NT2/D1 (cell line): Measurements from ENCODE around the gene PARP14.
"Not testable (repeated sequence)": the region's sequence is repeated elsewhere in the genome, so short reads cannot be mapped to it uniquely, and the experiment has no call there.

Source experiments
- SUZ12 ChIP-seq: IDR thresholded peaks from 2 replicates; pipeline ENCODE4 v1.6.1; 2011; ENCODE audit not compliant: insufficient read length, insufficient read depth; ENCODE audit errors: extremely low read depth
- YY1 ChIP-seq: IDR thresholded peaks from 2 replicates; pipeline ENCODE4 v1.6.1; 2011; ENCODE audit not compliant: insufficient read length, insufficient read depth
- ZNF274 ChIP-seq: IDR thresholded peaks from 2 replicates; pipeline ENCODE4 v1.6.1; 2011; ENCODE audit warnings: mild to moderate bottlenecking, low read depth, low read length

DNA sequence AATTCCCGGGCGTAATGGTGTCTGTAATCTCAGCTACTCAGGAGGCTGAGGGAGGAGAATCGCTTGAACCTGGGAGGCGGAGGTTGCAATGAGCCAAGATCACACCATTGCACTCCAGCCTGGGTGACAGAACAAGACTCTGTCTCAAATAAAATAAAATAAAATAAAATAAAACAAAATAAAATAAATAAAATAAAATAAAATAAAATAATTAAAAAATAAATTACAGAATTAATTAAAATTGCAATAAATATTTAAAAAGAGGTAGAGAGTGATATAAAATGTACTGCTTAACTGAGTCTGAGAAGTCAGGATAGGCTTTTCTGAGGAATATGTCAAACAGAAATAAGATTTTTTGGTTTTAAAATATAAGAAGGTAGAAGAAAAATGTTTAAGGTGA is 22.3 kb upstream of the PARP14 start:
- TF ChIP-seq ZNF274, YY1, SUZ12: not testable (repeated sequence)
